G401 (cell line): ENCODE data around the gene CHRNA7. TPM values are rescaled to one million over a fixed set of nuclear protein-coding genes. Genes with fewer than 3 reads are reported as not detected.
"Not testable (repeated sequence)": the region's sequence is repeated elsewhere in the genome, so short reads cannot be mapped to it uniquely, and the experiment has no call there.

Source experiments
- DNase-seq: peaks from one replicate; pipeline ENCODE4 v3.0.0-alpha.2; 2015; ENCODE audit warnings: low spot score
- in situ Hi-C: cut with HindIII; loops from 2 replicates; pipeline ENCODE4 v1.10.0; 2016; ENCODE audit warnings: low sequenced_read_pairs, mixed read lengths
- total RNA-seq: library from RNA; depleted of rRNA; stranded (reverse); fragments of >200 nt; shearing (Covaris generic); gene quantifications from 2 replicates; pipeline ENCODE4 v1.2.3, GENCODE V29; 2014; rRNA removed

The CHRNA7 gene
- total RNA-seq, 1 experiment from 2014 or later: 0.20 TPM

GRCh38 chr15:32153868-32154623, 123.7 kb downstream of the CHRNA7 start:
- in situ Hi-C loops, DNase-seq: not testable (repeated sequence)

- DNase-seq, in situ Hi-C loops: not testable (repeated sequence)
These were observed 131.8 kb downstream of the CHRNA7 start for GRCh38 chr15:32162143-32162542.

- DNase-seq, in situ Hi-C loops: not testable (repeated sequence)
These were observed 133.8 kb downstream of the CHRNA7 start for GRCh38 chr15:32164065-32164464.

- in situ Hi-C loops: not testable (repeated sequence)
These were observed 134.4 kb downstream of the CHRNA7 start for GRCh38 chr15:32164747-32165146.

GRCh38 chr15:32165775-32166174, 135.5 kb downstream of the CHRNA7 start:
- in situ Hi-C loops, DNase-seq: not testable (repeated sequence)

More at GRCh38 chr15:32164747-32165146, 134.4 kb downstream of the CHRNA7 start:
- DNase-seq: not testable (repeated sequence)

- in situ Hi-C loops, DNase-seq: not testable (repeated sequence)
These were observed 136.0 kb downstream of the CHRNA7 start for GRCh38 chr15:32166270-32166669.

GRCh38 chr15:32167913-32168312, 137.6 kb downstream of the CHRNA7 start:
- in situ Hi-C loops, DNase-seq: not testable (repeated sequence)

GRCh38 chr15:32180579-32180978, 150.3 kb downstream of the CHRNA7 start:
- in situ Hi-C loops, DNase-seq: not testable (repeated sequence)

GRCh38 chr15:32193780-32194179, 163.5 kb downstream of the CHRNA7 start:
- DNase-seq, in situ Hi-C loops: not testable (repeated sequence)

- DNase-seq, in situ Hi-C loops: not testable (repeated sequence)
These were observed 165.9 kb downstream of the CHRNA7 start for GRCh38 chr15:32196206-32196605.

GRCh38 chr15:32198938-32199337, 168.6 kb downstream of the CHRNA7 start:
- DNase-seq, in situ Hi-C loops: not testable (repeated sequence)

- in situ Hi-C loops, DNase-seq: not testable (repeated sequence)
These were observed 178.8 kb downstream of the CHRNA7 start for GRCh38 chr15:32209081-32209480.

- in situ Hi-C loops: no loop called here
- DNase-seq: no peak
These were observed 188.4 kb downstream of the CHRNA7 start for GRCh38 chr15:32218666-32219065.

Other genes starting within 250 kb of the CHRNA7 start
- 9.0 TPM in 1 of 2 replicates, not detected in the other for gene OTUD7A, start 159.8 kb upstream of the CHRNA7 start, total RNA-seq